ENCODE results near the gene TTC23.

Gene TTC23

DNA sequence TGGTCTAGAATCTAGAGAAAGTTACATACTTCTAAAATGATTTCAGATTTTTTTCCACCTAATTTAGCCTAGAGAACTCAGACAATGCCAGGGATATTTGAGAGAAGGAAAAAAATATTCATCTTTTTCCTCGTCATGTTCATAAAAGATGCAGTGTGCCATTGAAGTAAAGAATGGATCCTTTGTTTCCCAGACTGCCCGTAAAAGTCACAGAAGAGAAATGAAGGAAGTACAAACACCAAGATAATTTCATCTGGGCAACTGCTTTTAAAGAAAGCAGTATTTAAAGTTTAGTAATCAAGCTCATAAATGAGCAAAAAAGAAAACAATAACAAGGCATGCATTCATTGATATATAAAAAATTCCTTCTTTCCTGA is 47.2 kb downstream of the TTC23 start:
- TF ChIP-seq RAD21 (IDR thresholded peaks at IDR 0.05; ENCODE audit: low read depth): no peak
- TF ChIP-seq EGR1 (IDR thresholded peaks at IDR 0.05): no peak
- TF ChIP-seq TAF1 (IDR thresholded peaks at IDR 0.05; ENCODE audit: low read depth): no peak
- TF ChIP-seq, protein P1, sequence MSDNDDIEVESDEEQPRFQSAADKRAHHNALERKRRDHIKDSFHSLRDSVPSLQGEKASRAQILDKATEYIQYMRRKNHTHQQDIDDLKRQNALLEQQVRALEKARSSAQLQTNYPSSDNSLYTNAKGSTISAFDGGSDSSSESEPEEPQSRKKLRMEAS (IDR thresholded peaks at IDR 0.05): no peak

DNA sequence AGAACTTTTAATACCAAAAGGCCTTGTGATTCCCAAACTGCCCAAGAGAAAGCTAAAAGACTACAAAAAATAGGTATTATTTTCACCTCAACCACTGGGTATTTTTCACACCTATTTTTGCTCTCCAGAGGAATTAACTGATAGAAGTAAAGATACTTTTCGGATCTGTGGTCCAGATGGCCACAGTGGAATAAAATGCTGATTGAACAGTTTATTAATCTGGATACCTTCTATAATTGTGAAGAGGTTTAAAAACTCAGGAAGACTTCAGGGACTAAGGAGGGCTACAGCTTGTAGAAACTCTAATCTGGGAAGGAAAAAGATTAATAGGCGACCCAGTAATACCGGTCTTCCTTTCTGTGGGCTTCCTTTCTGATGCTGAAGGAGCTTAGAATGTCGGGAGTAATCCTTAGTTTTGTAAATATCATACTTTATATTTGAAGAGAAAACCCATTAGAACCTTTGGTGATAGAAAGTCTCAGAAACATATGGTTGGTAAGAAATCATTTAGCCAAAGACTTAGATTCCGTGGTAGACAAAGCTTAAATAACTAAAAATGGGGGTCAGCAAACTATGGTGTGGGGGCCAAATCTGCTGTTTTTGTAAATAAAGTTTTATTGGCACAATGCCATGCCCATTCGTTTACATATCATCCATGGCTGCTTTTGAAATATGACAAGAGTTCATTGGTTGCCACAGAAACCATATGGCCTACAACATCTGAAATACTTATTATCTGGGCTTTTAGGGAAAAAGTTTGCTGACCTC is 47.8 kb downstream of the TTC23 start:
- TF ChIP-seq YY1 (IDR thresholded peaks at IDR 0.05; ENCODE audit: low read depth) (no peak), EP300 (IDR thresholded peaks at IDR 0.05; ENCODE audit: borderline replicate concordance) (no peak), EGR1 (IDR thresholded peaks at IDR 0.05) (no peak), FOXM1 (IDR thresholded peaks at IDR 0.05; ENCODE audit: borderline replicate concordance, low read depth) (no peak), ZBTB7A (IDR thresholded peaks at IDR 0.05; ENCODE audit: low read depth) (no peak), CEBPB (IDR thresholded peaks at IDR 0.05) (no peak)
- TF ChIP-seq, protein P1 (IDR thresholded peaks at IDR 0.05): no peak

DNA sequence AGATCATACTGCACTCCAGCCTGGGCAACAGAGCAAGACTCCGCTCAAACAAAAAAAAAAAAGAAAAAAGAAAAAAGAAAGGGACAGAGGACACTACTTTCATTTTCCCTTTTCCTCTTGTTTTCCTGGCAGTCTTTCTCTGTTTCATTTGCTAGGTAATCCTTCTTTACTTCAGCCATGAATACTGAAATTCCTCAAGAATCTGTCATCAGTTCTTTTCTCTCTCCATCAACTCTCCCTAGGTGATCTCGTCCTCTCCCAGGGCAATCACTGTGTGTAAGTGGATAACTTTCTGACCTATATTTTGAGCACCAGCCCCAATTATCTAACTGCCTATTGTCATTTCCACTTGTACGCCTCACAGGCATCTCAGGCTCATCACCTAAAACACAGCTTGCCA is 51.5 kb downstream of the TTC23 start:
- TF ChIP-seq, protein P2, sequence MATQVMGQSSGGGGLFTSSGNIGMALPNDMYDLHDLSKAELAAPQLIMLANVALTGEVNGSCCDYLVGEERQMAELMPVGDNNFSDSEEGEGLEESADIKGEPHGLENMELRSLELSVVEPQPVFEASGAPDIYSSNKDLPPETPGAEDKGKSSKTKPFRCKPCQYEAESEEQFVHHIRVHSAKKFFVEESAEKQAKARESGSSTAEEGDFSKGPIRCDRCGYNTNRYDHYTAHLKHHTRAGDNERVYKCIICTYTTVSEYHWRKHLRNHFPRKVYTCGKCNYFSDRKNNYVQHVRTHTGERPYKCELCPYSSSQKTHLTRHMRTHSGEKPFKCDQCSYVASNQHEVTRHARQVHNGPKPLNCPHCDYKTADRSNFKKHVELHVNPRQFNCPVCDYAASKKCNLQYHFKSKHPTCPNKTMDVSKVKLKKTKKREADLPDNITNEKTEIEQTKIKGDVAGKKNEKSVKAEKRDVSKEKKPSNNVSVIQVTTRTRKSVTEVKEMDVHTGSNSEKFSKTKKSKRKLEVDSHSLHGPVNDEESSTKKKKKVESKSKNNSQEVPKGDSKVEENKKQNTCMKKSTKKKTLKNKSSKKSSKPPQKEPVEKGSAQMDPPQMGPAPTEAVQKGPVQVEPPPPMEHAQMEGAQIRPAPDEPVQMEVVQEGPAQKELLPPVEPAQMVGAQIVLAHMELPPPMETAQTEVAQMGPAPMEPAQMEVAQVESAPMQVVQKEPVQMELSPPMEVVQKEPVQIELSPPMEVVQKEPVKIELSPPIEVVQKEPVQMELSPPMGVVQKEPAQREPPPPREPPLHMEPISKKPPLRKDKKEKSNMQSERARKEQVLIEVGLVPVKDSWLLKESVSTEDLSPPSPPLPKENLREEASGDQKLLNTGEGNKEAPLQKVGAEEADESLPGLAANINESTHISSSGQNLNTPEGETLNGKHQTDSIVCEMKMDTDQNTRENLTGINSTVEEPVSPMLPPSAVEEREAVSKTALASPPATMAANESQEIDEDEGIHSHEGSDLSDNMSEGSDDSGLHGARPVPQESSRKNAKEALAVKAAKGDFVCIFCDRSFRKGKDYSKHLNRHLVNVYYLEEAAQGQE (IDR thresholded peaks at IDR 0.05; ENCODE audit: low read depth): no peak
- TF ChIP-seq, protein P1 (IDR thresholded peaks at IDR 0.05): no peak
- TF ChIP-seq CEBPB (IDR thresholded peaks at IDR 0.05): no peak
- TF ChIP-seq FOXM1 (IDR thresholded peaks at IDR 0.05; ENCODE audit: borderline replicate concordance, low read depth): no peak
- TF ChIP-seq YY1 (IDR thresholded peaks at IDR 0.05; ENCODE audit: low read depth): no peak
- no peak for TF ChIP-seq RAD21 (IDR thresholded peaks at IDR 0.05; ENCODE audit: low read depth)
- TF ChIP-seq TCF12 (IDR thresholded peaks at IDR 0.05; ENCODE audit: low read depth): no peak
- no peak for TF ChIP-seq CREB1 (IDR thresholded peaks at IDR 0.05; ENCODE audit: low read depth)
- TF ChIP-seq ZBTB7A (IDR thresholded peaks at IDR 0.05; ENCODE audit: low read depth): no peak
- TF ChIP-seq EGR1 (IDR thresholded peaks at IDR 0.05): no peak
- TF ChIP-seq NFIC (IDR thresholded peaks at IDR 0.05): no peak
- TF ChIP-seq, protein P3, sequence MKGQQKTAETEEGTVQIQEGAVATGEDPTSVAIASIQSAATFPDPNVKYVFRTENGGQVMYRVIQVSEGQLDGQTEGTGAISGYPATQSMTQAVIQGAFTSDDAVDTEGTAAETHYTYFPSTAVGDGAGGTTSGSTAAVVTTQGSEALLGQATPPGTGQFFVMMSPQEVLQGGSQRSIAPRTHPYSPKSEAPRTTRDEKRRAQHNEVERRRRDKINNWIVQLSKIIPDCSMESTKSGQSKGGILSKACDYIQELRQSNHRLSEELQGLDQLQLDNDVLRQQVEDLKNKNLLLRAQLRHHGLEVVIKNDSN (IDR thresholded peaks at IDR 0.05): no peak
- no peak for TF ChIP-seq TAF1 (IDR thresholded peaks at IDR 0.05; ENCODE audit: low read depth)
- no peak for TF ChIP-seq EP300 (IDR thresholded peaks at IDR 0.05; ENCODE audit: borderline replicate concordance)
- no peak for TF ChIP-seq TEAD4 (IDR thresholded peaks at IDR 0.05)

DNA sequence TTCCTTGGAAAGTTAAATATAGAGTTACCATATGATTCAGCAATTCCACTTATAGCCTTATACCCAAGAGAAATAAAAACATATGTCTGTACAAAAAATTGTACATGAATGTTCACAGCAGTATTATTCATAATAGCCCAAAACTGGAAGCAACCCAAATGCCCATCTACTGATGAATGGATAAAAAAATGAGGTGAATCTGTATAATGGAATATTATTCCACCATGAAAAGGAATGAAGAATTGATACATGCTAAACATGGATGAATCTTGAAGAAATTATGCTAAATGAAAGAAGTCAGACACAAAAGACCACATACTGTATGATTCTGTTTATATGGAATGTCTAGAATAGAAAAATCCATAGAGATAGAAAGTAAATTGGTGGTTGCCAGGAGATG is 61.4 kb downstream of the TTC23 start:
- no peak for TF ChIP-seq NFIC (IDR thresholded peaks at IDR 0.05)
- TF ChIP-seq, protein P1 (IDR thresholded peaks at IDR 0.05): no peak
- TF ChIP-seq TAF1 (IDR thresholded peaks at IDR 0.05; ENCODE audit: low read depth): no peak
- no peak for TF ChIP-seq CEBPB (IDR thresholded peaks at IDR 0.05)
- TF ChIP-seq RAD21 (IDR thresholded peaks at IDR 0.05; ENCODE audit: low read depth): no peak
- TF ChIP-seq EGR1 (IDR thresholded peaks at IDR 0.05): no peak
- no peak for TF ChIP-seq EP300 (IDR thresholded peaks at IDR 0.05; ENCODE audit: borderline replicate concordance)
- TF ChIP-seq TEAD4 (IDR thresholded peaks at IDR 0.05): no peak
- no peak for TF ChIP-seq TCF12 (IDR thresholded peaks at IDR 0.05; ENCODE audit: low read depth)
- no peak for TF ChIP-seq FOXM1 (IDR thresholded peaks at IDR 0.05; ENCODE audit: borderline replicate concordance, low read depth)
- TF ChIP-seq ZBTB7A (IDR thresholded peaks at IDR 0.05; ENCODE audit: low read depth): no peak
- TF ChIP-seq, protein P3 (IDR thresholded peaks at IDR 0.05): no peak
- TF ChIP-seq CREB1 (IDR thresholded peaks at IDR 0.05; ENCODE audit: low read depth): no peak
- TF ChIP-seq, protein P2 (IDR thresholded peaks at IDR 0.05; ENCODE audit: low read depth): no peak
- no peak for TF ChIP-seq YY1 (IDR thresholded peaks at IDR 0.05; ENCODE audit: low read depth)

DNA sequence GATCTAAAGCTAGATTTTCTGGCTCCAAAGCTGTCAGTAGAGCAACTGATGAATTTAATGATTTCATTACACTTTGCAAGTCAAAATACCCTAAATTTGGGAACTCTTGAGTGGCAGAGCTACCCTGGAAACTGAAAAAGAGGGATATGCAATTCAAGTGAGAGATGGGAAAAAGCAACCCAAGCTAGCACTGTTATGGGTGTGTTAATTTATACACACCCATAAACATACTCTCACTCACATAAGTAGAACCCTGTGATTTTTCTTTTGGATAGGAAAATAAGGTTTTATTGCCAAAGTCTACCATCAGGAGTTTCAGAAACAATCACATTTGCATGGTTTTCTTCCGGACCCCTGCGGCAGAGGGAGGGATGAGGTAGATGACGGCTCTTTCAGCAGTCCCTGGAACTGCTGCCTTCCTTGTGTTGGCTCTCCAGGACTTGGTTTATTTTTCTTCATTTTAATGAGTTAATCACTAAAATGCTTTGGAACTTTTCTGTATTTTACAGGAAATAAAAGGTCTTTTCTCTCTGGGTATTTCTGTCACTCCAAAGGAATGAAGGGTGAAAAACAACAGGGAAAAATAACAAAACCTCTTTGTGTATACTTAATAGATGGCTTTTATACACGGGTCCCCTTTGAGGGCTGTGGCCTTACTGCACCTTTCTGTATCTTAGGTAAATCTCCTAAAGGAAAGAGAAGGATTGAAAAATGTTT is 63.8 kb downstream of the TTC23 start:
- TF ChIP-seq TEAD4 (IDR thresholded peaks at IDR 0.05) (no peak), YY1 (IDR thresholded peaks at IDR 0.05; ENCODE audit: low read depth) (no peak), TCF12 (IDR thresholded peaks at IDR 0.05; ENCODE audit: low read depth) (no peak), EGR1 (IDR thresholded peaks at IDR 0.05) (no peak), TAF1 (IDR thresholded peaks at IDR 0.05; ENCODE audit: low read depth) (no peak), ZBTB7A (IDR thresholded peaks at IDR 0.05; ENCODE audit: low read depth) (no peak), NFIC (IDR thresholded peaks at IDR 0.05) (no peak), EP300 (IDR thresholded peaks at IDR 0.05; ENCODE audit: borderline replicate concordance) (no peak), CEBPB (IDR thresholded peaks at IDR 0.05) (no peak), FOXM1 (IDR thresholded peaks at IDR 0.05; ENCODE audit: borderline replicate concordance, low read depth) (no peak), CREB1 (IDR thresholded peaks at IDR 0.05; ENCODE audit: low read depth) (no peak)
- TF ChIP-seq, protein P3 (IDR thresholded peaks at IDR 0.05): no peak
- TF ChIP-seq, protein P1 (IDR thresholded peaks at IDR 0.05): no peak
- TF ChIP-seq, protein P2 (IDR thresholded peaks at IDR 0.05; ENCODE audit: low read depth): no peak
